ENCODE results near the gene RNF208. TPM values are rescaled to one million over a fixed set of nuclear protein-coding genes. Genes with fewer than 3 reads are reported as not detected.
"Not testable (repeated sequence)": the region's sequence is repeated elsewhere in the genome, so short reads cannot be mapped to it uniquely, and the experiment has no call there.

The RNF208 gene
- total RNA-seq, 4 donors from 2014 or later, result 1.2 to 4.2 (median 2.4) TPM

- DNase-seq (ENCODE audit: extremely low spot score); H3K4me1 ChIP-seq; H3K4me3 ChIP-seq; intact Hi-C loops (cut with DNase I); H3K27ac ChIP-seq (replicated peaks in 1 of 4); H3K9me3 ChIP-seq; H3K27me3 ChIP-seq: not testable (repeated sequence)
- 29% methylated on average over 15 of the region's 15 CpGs for WGBS
- peak; percentile 34 to 55 (median 50) for TF ChIP-seq CTCF (IDR thresholded peaks at IDR 0.05)
- H3K36me3 ChIP-seq, result peaks cover 27 to 72% (median 62%) of the 10 kb centered on the region in 4 donors
Observed at GRCh38 chr9:137262173-137262908, 40.3 kb upstream of the RNF208 start.

GRCh38 chr9:137256856-137257255 lies 34.8 kb upstream of the RNF208 start:
- intact Hi-C loops (cut with DNase I), result no loop called here

GRCh38 chr9:137256362-137256761 lies 34.3 kb upstream of the RNF208 start:
- intact Hi-C loops (cut with DNase I), result no loop called here
- 81% methylated on average over 13 of the region's 15 CpGs for WGBS
- no peaks in the 10 kb centered on the region for H3K9me3 ChIP-seq
- H3K27me3 ChIP-seq, result no peaks in the 10 kb centered on the region
- TF ChIP-seq EP300 (IDR thresholded peaks at IDR 0.05) (no peak), CTCF (IDR thresholded peaks at IDR 0.05) (no peak), POLR2AphosphoS5 (IDR thresholded peaks at IDR 0.05) (no peak), POLR2A (IDR thresholded peaks at IDR 0.05; ENCODE audit: low read depth) (no peak)
- peaks cover 0 to 41% (median 32%) of the 10 kb centered on the region in 4 donors for H3K36me3 ChIP-seq
- H3K27ac ChIP-seq (replicated peaks in 1 of 4), result no peak overlapping the region
- H3K4me1 ChIP-seq, result peaks cover 24 to 33% (median 25%) of the 10 kb centered on the region in 4 donors
- no peak for DNase-seq (ENCODE audit: extremely low spot score)
- H3K4me3 ChIP-seq, result peak overlapping the region; percentile 81 to 100 (median 94)

More at GRCh38 chr9:137256856-137257255, 34.8 kb upstream of the RNF208 start:
- Histone ChIP-seq H3K4me3 (peak overlapping the region in 3 of 4 donors; percentile 81 to 100 (median 87)), H3K36me3 (peaks cover 0 to 41% (median 32%) of the 10 kb centered on the region in 4 donors), H3K27me3 (no peaks in the 10 kb centered on the region), H3K27ac (replicated peaks in 1 of 4) (no peak overlapping the region), H3K9me3 (no peaks in the 10 kb centered on the region), H3K4me1 (peaks cover 24 to 36% (median 27%) of the 10 kb centered on the region in 4 donors)
- DNase-seq (ENCODE audit: extremely low spot score), result no peak
- 94% methylated on average over 15 of the region's 15 CpGs for WGBS
- TF ChIP-seq POLR2AphosphoS5 (IDR thresholded peaks at IDR 0.05) (no peak), POLR2A (IDR thresholded peaks at IDR 0.05; ENCODE audit: low read depth) (no peak), CTCF (IDR thresholded peaks at IDR 0.05) (no peak), EP300 (IDR thresholded peaks at IDR 0.05) (no peak)

- intact Hi-C loops (cut with DNase I), result no loop called here
Observed at GRCh38 chr9:137255448-137256114, 33.5 kb upstream of the RNF208 start.

More at GRCh38 chr9:137255448-137256114, 33.5 kb upstream of the RNF208 start:
- DNase-seq (ENCODE audit: extremely low spot score), result no peak
- WGBS, result no CpG with 5 or more reads among the region's 51 CpGs
- peaks cover 25 to 33% (median 27%) of the 10 kb centered on the region in 4 donors for H3K4me1 ChIP-seq
- peak overlapping the region; percentile 77 to 84 (median 82) for H3K27ac ChIP-seq (replicated peaks in 1 of 4)
- peak overlapping the region; percentile 81 to 100 (median 94) for H3K4me3 ChIP-seq
- TF ChIP-seq POLR2A (IDR thresholded peaks at IDR 0.05; ENCODE audit: low read depth) (no peak), EP300 (IDR thresholded peaks at IDR 0.05) (no peak), CTCF (IDR thresholded peaks at IDR 0.05) (no peak), POLR2AphosphoS5 (IDR thresholded peaks at IDR 0.05) (no peak)
- H3K27me3 ChIP-seq, result no peaks in the 10 kb centered on the region
- no peaks in the 10 kb centered on the region for H3K9me3 ChIP-seq
- peaks cover 0 to 38% (median 30%) of the 10 kb centered on the region in 4 donors for H3K36me3 ChIP-seq

All from esophagus muscularis mucosa (tissue), 4 donors.